Endothelial cell of umbilical vein (primary cell): Measurements from ENCODE around the gene UBL3.

ENCODE experiments used
- EZH2 ChIP-seq: IDR thresholded peaks from 2 replicates; pipeline ENCODE4 v1.6.1; 2012; ENCODE audit warnings: borderline replicate concordance, low read depth, mild to moderate bottlenecking, moderate library complexity, low read length, inconsistent platforms; ENCODE audit not compliant: severe bottlenecking
- POLR2A ChIP-seq: IDR thresholded peaks from 2 replicates; pipeline ENCODE4 v1.6.1; 2012; ENCODE audit warnings: low read depth, mild to moderate bottlenecking, control low read depth, low read length
- POLR2AphosphoS5 ChIP-seq: IDR thresholded peaks from 2 replicates; pipeline ENCODE4 v1.6.1; 2012; ENCODE audit warnings: low read depth, mild to moderate bottlenecking, control low read depth, low read length, moderate library complexity; ENCODE audit not compliant: insufficient read depth
- TF ChIP-seq, protein P1 (sequence below), 2 donors: IDR thresholded peaks; 1 replicate in 1 of 2; 2 replicates in 1 of 2; pipeline ENCODE4 v1.5.1; 2011; ENCODE audit warnings: low read length in 2 of 2, mild to moderate bottlenecking in 2 of 2, moderate library complexity in 2 of 2, control low read depth in 1 of 2, inconsistent platforms in 1 of 2, low read depth in 1 of 2; ENCODE audit not compliant: insufficient read depth in 1 of 2; ENCODE audit errors: extremely low read depth in 1 of 2
- TF ChIP-seq, protein P2 (sequence below): IDR thresholded peaks from 2 replicates; pipeline ENCODE4 v1.6.1; 2011; ENCODE audit not compliant: insufficient read depth, insufficient read length

DNA sequence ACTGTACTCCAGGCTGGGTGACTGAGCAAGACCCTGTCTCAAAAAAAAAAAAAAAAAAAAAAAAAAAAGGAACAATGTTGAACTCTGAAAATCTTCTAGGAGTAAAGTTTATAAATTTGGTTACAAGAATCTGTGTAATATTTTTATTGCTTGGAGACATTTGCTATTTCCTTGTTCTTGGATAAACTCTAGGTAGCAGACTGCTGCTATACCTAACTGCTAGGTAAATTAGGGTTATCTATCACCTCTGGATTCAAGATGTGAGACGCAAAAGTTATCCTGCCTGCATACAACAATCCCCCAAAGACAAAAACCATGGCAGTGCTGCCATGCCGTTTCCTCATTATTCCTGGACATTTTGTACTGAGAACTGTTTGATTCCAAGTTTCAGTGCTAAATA is 33.7 kb downstream of the UBL3 start:
- TF ChIP-seq, protein P1, sequence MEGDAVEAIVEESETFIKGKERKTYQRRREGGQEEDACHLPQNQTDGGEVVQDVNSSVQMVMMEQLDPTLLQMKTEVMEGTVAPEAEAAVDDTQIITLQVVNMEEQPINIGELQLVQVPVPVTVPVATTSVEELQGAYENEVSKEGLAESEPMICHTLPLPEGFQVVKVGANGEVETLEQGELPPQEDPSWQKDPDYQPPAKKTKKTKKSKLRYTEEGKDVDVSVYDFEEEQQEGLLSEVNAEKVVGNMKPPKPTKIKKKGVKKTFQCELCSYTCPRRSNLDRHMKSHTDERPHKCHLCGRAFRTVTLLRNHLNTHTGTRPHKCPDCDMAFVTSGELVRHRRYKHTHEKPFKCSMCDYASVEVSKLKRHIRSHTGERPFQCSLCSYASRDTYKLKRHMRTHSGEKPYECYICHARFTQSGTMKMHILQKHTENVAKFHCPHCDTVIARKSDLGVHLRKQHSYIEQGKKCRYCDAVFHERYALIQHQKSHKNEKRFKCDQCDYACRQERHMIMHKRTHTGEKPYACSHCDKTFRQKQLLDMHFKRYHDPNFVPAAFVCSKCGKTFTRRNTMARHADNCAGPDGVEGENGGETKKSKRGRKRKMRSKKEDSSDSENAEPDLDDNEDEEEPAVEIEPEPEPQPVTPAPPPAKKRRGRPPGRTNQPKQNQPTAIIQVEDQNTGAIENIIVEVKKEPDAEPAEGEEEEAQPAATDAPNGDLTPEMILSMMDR (IDR thresholded peaks at IDR 0.05; ENCODE audit: extremely low read depth in 1 of 2, insufficient read depth in 1 of 2, low read depth in 1 of 2, low read length in 2 of 2): no peak
- TF ChIP-seq POLR2A: no peak
- no peak for TF ChIP-seq POLR2AphosphoS5
- no peak for TF ChIP-seq EZH2
- TF ChIP-seq, protein P2, sequence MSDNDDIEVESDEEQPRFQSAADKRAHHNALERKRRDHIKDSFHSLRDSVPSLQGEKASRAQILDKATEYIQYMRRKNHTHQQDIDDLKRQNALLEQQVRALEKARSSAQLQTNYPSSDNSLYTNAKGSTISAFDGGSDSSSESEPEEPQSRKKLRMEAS: no peak
